Measurements from ENCODE around the gene CGB3. TPM values are rescaled to one million over a fixed set of nuclear protein-coding genes. Genes with fewer than 3 reads are reported as not detected.

Gene CGB3
- total and polyA plus RNA-seq, 10 of the 15 experiments (the other 5 are each of a cell fraction or from before 2014, with no cell fraction given): not detected

DNA sequence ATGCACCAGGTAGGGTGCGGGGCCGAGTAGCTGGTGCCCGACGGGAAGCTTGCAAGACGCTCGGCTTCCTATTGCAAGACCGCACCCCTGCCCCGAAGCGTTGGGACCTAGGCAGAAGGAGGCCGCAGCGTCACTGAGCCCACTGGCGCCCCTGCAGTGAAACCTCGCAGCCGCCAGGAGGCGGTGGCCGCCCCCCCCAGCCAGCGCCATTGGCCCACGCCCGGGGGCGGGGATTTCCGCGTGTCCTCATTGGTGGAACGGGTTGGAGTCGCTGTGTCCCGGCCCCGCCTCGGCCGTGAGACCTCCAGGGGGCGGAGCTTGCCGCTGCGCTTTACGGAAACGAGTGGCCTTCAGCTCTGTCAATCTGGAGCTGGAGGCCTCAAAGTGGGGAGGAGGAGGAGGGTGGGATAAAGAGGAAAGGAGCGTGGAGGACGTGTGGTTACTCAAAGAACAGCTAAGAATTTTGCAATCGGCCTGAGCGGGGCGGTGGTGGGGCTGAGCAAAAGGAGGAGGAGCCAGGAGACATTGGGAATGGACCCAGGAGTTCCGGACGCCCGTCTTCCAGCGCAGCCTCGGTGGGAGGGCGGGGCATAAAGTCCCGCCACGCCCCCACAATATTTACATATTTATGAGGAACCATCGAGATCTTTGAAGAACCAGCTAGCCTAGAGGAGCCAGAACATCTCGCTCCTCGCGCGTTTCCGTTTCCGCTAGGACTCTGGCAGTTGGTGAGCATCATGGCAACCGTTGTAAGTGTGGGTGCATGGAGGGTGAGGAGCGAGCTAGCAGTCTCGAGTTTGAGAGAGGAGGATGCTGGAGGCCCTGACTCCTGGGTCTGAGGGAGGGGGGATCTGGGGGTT lies 30.7 kb downstream of the CGB3 start, which contains the start of the genes GYS1 and RUVBL2 (continued):
- no peak; the same call in 1 of the 2 replicates for TF ChIP-seq RB1 (IDR thresholded peaks at IDR 0.05; ENCODE audit: borderline replicate concordance)
- peak; percentile 96 for TF ChIP-seq SP1 (IDR thresholded peaks at IDR 0.05; ENCODE audit: low read depth, low read length)
- no peak for TF ChIP-seq MEF2B (IDR thresholded peaks at IDR 0.05; ENCODE audit: partially characterized antibody, poor library complexity, severe bottlenecking)
- peak; percentile 46; the same call in 1 of the 2 replicates for TF ChIP-seq PAX5 (IDR thresholded peaks at IDR 0.05; ENCODE audit: borderline replicate concordance, low read depth, low read length)
- TF ChIP-seq E2F4 (IDR thresholded peaks at IDR 0.05; ENCODE audit: low read depth, low read length): no peak
- TF ChIP-seq CBFB (IDR thresholded peaks at IDR 0.05; ENCODE audit: low read depth): no peak; the same call in 1 of the 2 replicates
- TF ChIP-seq JUND (IDR thresholded peaks at IDR 0.05; ENCODE audit: low read depth, low read length): 0 out of 2 replicates have a peak, but pooled peaks have one; percentile 32
- no peak for TF ChIP-seq KAT2A (conservative IDR thresholded peaks at IDR 0.05; ENCODE audit: control insufficient read depth, low read depth, low read length)
- TF ChIP-seq, protein P1, sequence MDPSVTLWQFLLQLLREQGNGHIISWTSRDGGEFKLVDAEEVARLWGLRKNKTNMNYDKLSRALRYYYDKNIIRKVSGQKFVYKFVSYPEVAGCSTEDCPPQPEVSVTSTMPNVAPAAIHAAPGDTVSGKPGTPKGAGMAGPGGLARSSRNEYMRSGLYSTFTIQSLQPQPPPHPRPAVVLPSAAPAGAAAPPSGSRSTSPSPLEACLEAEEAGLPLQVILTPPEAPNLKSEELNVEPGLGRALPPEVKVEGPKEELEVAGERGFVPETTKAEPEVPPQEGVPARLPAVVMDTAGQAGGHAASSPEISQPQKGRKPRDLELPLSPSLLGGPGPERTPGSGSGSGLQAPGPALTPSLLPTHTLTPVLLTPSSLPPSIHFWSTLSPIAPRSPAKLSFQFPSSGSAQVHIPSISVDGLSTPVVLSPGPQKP (IDR thresholded peaks at IDR 0.05; ENCODE audit: low read depth, low read length): no peak
- peak; percentile 94 for TF ChIP-seq YY1 (IDR thresholded peaks at IDR 0.05; ENCODE audit: low read depth, low read length)
- TF ChIP-seq, protein P2, sequence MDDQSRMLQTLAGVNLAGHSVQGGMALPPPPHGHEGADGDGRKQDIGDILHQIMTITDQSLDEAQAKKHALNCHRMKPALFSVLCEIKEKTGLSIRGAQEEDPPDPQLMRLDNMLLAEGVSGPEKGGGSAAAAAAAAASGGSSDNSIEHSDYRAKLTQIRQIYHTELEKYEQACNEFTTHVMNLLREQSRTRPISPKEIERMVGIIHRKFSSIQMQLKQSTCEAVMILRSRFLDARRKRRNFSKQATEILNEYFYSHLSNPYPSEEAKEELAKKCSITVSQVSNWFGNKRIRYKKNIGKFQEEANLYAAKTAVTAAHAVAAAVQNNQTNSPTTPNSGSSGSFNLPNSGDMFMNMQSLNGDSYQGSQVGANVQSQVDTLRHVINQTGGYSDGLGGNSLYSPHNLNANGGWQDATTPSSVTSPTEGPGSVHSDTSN (IDR thresholded peaks at IDR 0.05; ENCODE audit: insufficient replicate concordance, low read depth, low read length): peak; percentile 96
- no peak for TF ChIP-seq USF2 (IDR thresholded peaks at IDR 0.05; ENCODE audit: borderline replicate concordance, low read depth, low read length)
- no peak for TF ChIP-seq SKIL (IDR thresholded peaks at IDR 0.05; ENCODE audit: low read depth, poor library complexity, severe bottlenecking)
- no peak for TF ChIP-seq BMI1 (IDR thresholded peaks at IDR 0.05; ENCODE audit: borderline replicate concordance)
- peak; percentile 93 for TF ChIP-seq NFYB (IDR thresholded peaks at IDR 0.05; ENCODE audit: insufficient read depth, low read depth, low read length)
- TF ChIP-seq NFYA (IDR thresholded peaks at IDR 0.05; ENCODE audit: borderline replicate concordance, low read depth, low read length): no peak; the same call in 1 of the 2 replicates
- TF ChIP-seq RFX5 (IDR thresholded peaks at IDR 0.05; ENCODE audit: low read depth, low read length): peak; percentile 71; the same call in 1 of the 2 replicates
- TF ChIP-seq DPF2 (IDR thresholded peaks at IDR 0.05): peak; percentile 93
- TF ChIP-seq NR2F1 (conservative IDR thresholded peaks at IDR 0.05): 0 out of 2 replicates have a peak, but pooled peaks have one; percentile 12
- TF ChIP-seq ESRRA (IDR thresholded peaks at IDR 0.05; ENCODE audit: low read length): no peak
- peak; percentile 95 for TF ChIP-seq IKZF1 (conservative IDR thresholded peaks at IDR 0.05)
- TF ChIP-seq RUNX3 (IDR thresholded peaks at IDR 0.05; ENCODE audit: low read length): peak; percentile 22; the same call in 1 of the 2 replicates
- TF ChIP-seq ZBED1 (IDR thresholded peaks at IDR 0.05; ENCODE audit: borderline replicate concordance): no peak

All from GM12878 (cell line).